PC-3 (cell line): Measurements from ENCODE around the gene RAG2.

ENCODE experiments used
- CTCF ChIP-seq: fragments of 300-600 bp; sonication (generic); conservative IDR thresholded peaks from 2 replicates; pipeline ENCODE4 v1.5.1; 2017; ENCODE audit warnings: antibody characterized with exemption, low read depth, mild to moderate bottlenecking, low read length
- EZH2 ChIP-seq: fragments of 300-600 bp; sonication (generic); IDR thresholded peaks from one replicate; pipeline ENCODE4 v1.6.1; 2017; ENCODE audit warnings: antibody characterized with exemption, mild to moderate bottlenecking, low read length; ENCODE audit not compliant: unreplicated experiment
- EZH2phosphoT487 ChIP-seq: fragments of 300-600 bp; sonication (generic); IDR thresholded peaks from 2 replicates; pipeline ENCODE4 v1.6.1; 2018; ENCODE audit warnings: mild to moderate bottlenecking, antibody characterized with exemption, low read length, borderline replicate concordance

GRCh38 chr11:36628765-36629244 lies 30.8 kb upstream of the RAG2 start:
- TF ChIP-seq CTCF (no peak), EZH2 (no peak), EZH2phosphoT487 (no peak)
